ENCODE results near the gene RAP1GDS1. TPM values are rescaled to one million over a fixed set of nuclear protein-coding genes. Genes with fewer than 3 reads are reported as not detected.
A peak's percentile ranks its signal among the peaks of the same experiment; 100 is the strongest.

The RAP1GDS1 gene
- total RNA-seq, 3 donors from 2014 or later (not counting 1 experiment from before 2014, with no cell fraction given) = 58.5 to 60.0 (median 59.7) TPM

GRCh38 chr4:98491899-98492559, 230.8 kb downstream of the RAP1GDS1 start:
- Histone ChIP-seq H3K27me3 (ENCODE audit: control insufficient read depth, insufficient read depth, low read length) (no peaks in the 10 kb centered on the region), H3K4me1 (ENCODE audit: control insufficient read depth, insufficient read depth, low read length) (no peaks in the 10 kb centered on the region), H3K27ac (ENCODE audit: low read length) (no peak overlapping the region), H3K36me3 (ENCODE audit: control insufficient read depth, insufficient read depth, low read length) (no peaks in the 10 kb centered on the region), H3K4me3 (ENCODE audit: low read length) (no peak overlapping the region), H3K9me3 (ENCODE audit: control insufficient read depth, insufficient read depth, low read length) (no peaks in the 10 kb centered on the region)
- DNase-seq (no peak), ATAC-seq (no peak)
- Mint-ChIP-seq H3K4me3 (no peak overlapping the region), H3K27me3 (ENCODE audit: low read depth in 2 of 2) (no peaks in the 10 kb centered on the region), H3K27ac (peak overlapping the region in 1 of 2 donors; percentile 8), H3K36me3 (no peaks in the 10 kb centered on the region), H3K4me1 (peaks cover 0 to 27% of the 10 kb centered on the region in 2 donors), H3K9me3 (no peaks in the 10 kb centered on the region)
- no peak for TF ChIP-seq CTCF (IDR thresholded peaks at IDR 0.05)
- intact Hi-C loops (cut with micrococcal nuclease) = no loop called here
- 90% methylated on average over 5 of the region's 7 CpGs for whole genome bisulfite sequencing (ENCODE audit: insufficient coverage)

DNA sequence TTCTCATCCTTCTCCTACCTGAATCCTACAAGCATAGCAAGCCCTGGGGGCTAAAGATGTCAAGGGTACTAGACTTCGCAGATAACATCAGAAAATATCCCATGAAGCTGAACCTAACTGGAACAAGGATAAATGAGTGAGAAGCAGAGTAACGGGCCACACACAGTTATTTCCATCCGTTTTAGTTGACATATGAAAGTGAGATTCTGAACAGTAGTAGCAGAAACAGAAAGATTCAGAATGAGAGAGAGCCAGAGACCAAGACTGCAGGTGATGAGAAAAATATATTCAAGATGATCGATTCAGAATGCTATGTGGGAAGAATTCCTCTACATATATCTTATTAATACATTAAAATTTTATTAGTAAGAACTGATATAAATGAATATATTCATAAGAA, 232.1 kb downstream of the RAP1GDS1 start:
- no peaks in the 10 kb centered on the region for H3K27me3 Mint-ChIP-seq (ENCODE audit: low read depth in 2 of 2)
- H3K36me3 Mint-ChIP-seq = no peaks in the 10 kb centered on the region
- Histone ChIP-seq H3K27me3 (ENCODE audit: control insufficient read depth, insufficient read depth, low read length) (no peaks in the 10 kb centered on the region), H3K9me3 (ENCODE audit: control insufficient read depth, insufficient read depth, low read length) (no peaks in the 10 kb centered on the region), H3K4me1 (ENCODE audit: control insufficient read depth, insufficient read depth, low read length) (peaks cover 6% of the 10 kb centered on the region), H3K36me3 (ENCODE audit: control insufficient read depth, insufficient read depth, low read length) (no peaks in the 10 kb centered on the region), H3K4me3 (ENCODE audit: low read length) (no peak overlapping the region), H3K27ac (ENCODE audit: low read length) (no peak overlapping the region)
- peaks cover 9 to 29% of the 10 kb centered on the region in 2 donors for H3K4me1 Mint-ChIP-seq
- H3K4me3 Mint-ChIP-seq = no peak overlapping the region
- TF ChIP-seq CTCF (IDR thresholded peaks at IDR 0.05) = no peak
- WGBS (ENCODE audit: insufficient coverage) = 86% methylated on average over 3 of the region's 4 CpGs
- intact Hi-C loops (cut with micrococcal nuclease) = no loop called here
- H3K9me3 Mint-ChIP-seq = no peaks in the 10 kb centered on the region
- no peak overlapping the region for H3K27ac Mint-ChIP-seq
- no peak for ATAC-seq
- no peak for DNase-seq

Other genes with a start within 250 kb of the RAP1GDS1 start
- gene STPG2, start 117.9 kb upstream of the RAP1GDS1 start, total RNA-seq = under 1 TPM in 1 of 3 donors, not detected in 2; 0.23 TPM

Measured in natural killer cell (primary cell).